IPS-20b (cell line): Measurements from ENCODE around the gene LCE4A.
"Not testable (repeated sequence)": the region's sequence is repeated elsewhere in the genome, so short reads cannot be mapped to it uniquely, and the experiment has no call there.

Source experiments
- H3K27ac ChIP-seq: one replicate; pipeline ENCODE4 v1.5.1; 2013; ENCODE audit warnings: low read length
- H3K27me3 ChIP-seq: 2 replicates; pipeline ENCODE4 v1.6.1; 2013; ENCODE audit warnings: mild to moderate bottlenecking, low read length, inconsistent platforms; ENCODE audit not compliant: insufficient read depth
- H3K36me3 ChIP-seq: 2 replicates; pipeline ENCODE4 v1.6.1; 2013; ENCODE audit warnings: low read depth, mild to moderate bottlenecking, inconsistent platforms, low read length, moderate library complexity; ENCODE audit not compliant: insufficient read depth
- H3K4me1 ChIP-seq: 2 replicates; pipeline ENCODE4 v1.6.1; 2013; ENCODE audit warnings: mild to moderate bottlenecking, control low read depth, inconsistent platforms, low read length, moderate library complexity; ENCODE audit not compliant: insufficient read depth
- H3K4me3 ChIP-seq: 2 replicates; pipeline ENCODE4 v1.5.1; 2013; ENCODE audit warnings: mild to moderate bottlenecking, low read length, inconsistent platforms
- H3K9ac ChIP-seq: 2 replicates; pipeline ENCODE4 v1.6.1; 2013; ENCODE audit warnings: low read depth, mild to moderate bottlenecking, inconsistent platforms, low read length, moderate library complexity
- H3K9me3 ChIP-seq: 2 replicates; pipeline ENCODE4 v1.6.1; 2013; ENCODE audit warnings: mild to moderate bottlenecking, low read depth, low read length, inconsistent platforms; ENCODE audit not compliant: insufficient read depth

Gene LCE4A, protein sequence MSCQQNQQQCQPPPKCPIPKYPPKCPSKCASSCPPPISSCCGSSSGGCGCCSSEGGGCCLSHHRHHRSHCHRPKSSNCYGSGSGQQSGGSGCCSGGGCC

DNA sequence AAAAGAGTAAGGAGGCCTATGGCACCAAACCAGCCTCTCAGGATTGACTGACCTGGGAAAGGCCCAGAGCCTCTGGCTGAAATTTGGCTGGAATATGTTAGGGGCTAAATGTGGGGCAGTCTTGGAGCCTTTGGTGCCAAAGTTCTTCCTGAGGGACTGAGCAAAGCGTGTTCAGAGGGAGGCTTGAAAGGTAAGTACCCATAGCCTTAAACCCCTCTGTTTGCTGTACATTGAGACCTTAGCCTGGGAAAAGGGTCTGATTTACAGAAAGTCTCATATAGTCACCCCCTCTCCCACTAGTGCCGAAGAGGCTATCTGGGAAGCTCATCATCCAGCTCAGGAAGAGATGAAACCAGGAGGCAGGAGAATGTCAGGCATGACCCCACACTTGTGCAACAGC, at the start of gene LCE4A:
Gene LCE4A (plus strand): TSS at position 301 of the 400 bp plus-strand sequence. CDS start 916 bp downstream, outside the sequence.
- Histone ChIP-seq H3K9ac (no peak within 1 kb of the TSS), H3K4me1 (no peaks in the 10 kb centered on the region), H3K27me3 (no peaks in the 10 kb centered on the region), H3K9me3 (peaks cover 76% of the 10 kb centered on the region), H3K36me3 (no peaks in the 10 kb centered on the region), H3K4me3 (no peak within 1 kb of the TSS), H3K27ac (no peak within 1 kb of the TSS)

DNA sequence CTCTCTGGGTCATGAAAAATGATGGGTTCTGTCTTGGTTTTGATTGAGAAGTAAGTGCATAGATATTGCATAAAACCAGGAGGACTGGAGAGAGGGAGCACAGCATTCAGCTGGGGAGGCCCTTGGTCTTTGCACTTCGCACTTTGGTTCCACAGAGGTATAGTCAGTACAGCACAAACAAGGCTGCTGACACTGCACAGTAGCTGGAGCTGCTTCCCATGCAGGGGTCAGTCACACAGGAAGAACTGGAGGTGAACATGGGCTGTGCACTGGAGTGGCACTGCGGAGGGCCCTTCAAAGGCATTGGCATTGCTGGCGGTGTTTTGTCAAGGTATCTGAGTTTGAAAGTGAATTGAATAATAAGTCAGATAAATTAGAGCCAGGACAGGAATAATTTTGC, 49.3 kb upstream of the LCE4A start:
- Histone ChIP-seq H3K9me3 (peaks cover 40% of the 10 kb centered on the region), H3K9ac (no peak overlapping the region), H3K27ac (no peak overlapping the region), H3K36me3 (no peaks in the 10 kb centered on the region), H3K4me3 (no peak overlapping the region), H3K4me1 (no peaks in the 10 kb centered on the region), H3K27me3 (no peaks in the 10 kb centered on the region)

DNA sequence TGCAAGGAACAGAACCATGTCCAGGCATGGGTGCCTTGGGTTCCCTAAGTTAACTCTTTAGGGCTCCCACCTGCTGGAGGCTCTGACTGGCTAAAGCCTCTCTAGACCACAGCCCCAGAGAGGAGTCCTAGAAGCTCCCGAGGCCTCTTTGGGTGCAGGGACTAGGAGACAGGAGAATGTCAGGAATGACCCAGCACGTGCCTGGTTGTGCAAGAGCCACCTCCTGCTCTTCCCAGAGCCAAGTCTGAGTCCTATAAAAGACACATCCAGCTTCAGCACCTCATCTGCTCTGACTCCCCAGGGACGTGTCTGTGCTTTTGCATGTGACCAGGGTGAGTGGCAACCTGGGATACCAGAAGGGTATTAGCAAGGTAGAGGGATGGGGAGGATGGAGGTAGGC, 44.9 kb upstream of the LCE4A start, which contains the start of gene LCE2D:
Gene LCE2D (plus strand): TSS at position 283 of the 400 bp plus-strand sequence. CDS start 726 bp downstream, outside the sequence.
- no peaks in the 10 kb centered on the region for H3K27me3 ChIP-seq
- H3K9me3 ChIP-seq: peaks cover 46% of the 10 kb centered on the region
- H3K4me3 ChIP-seq: no peak within 1 kb of the TSS
- H3K27ac ChIP-seq: no peak within 1 kb of the TSS
- no peaks in the 10 kb centered on the region for H3K4me1 ChIP-seq
- H3K9ac ChIP-seq: no peak within 1 kb of the TSS
- no peaks in the 10 kb centered on the region for H3K36me3 ChIP-seq

DNA sequence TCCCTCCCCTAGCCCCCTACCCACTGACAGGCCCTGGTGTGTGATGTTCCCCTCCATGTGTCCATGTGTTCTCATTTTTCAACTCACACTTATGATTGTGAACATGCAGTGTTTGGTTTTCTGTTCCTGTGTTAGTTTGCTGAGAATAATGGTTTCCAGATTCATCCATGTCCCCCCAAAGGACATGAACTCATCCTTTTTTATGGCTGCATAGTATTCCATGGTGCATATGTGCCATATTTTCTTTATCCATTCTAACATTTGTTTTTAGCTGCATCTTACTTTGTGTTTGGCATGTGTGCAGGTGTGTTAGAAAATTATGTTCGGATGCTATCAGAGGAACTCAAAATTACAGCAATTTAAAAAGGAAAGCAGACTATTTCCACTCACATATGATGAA, 41.8 kb upstream of the LCE4A start:
- not testable (repeated sequence) for H3K27me3 ChIP-seq, H3K9ac ChIP-seq, H3K36me3 ChIP-seq, H3K4me1 ChIP-seq, H3K27ac ChIP-seq, H3K4me3 ChIP-seq
- H3K9me3 ChIP-seq: peaks cover 54% of the 10 kb centered on the region

DNA sequence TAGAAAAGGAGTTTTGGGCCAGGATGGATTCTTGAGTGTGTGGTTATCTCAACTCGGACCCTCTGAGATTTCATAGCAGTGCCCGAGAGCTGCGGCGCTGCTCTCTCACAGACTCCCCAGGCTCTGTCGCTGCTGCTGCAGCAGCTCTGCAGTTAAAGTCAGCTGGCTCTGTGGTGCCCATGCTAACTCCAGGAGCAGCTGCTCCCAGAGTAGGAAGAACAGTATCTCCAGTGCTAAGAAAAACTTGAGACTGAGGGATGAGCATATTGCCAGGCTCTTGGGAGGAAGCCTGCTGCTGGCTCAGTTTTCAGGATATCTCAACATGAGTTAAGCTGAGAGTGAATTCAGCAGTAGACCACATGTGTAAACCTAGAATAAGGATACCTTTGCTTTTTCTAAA, 40.3 kb upstream of the LCE4A start:
- H3K36me3 ChIP-seq: no peaks in the 10 kb centered on the region
- H3K4me1 ChIP-seq: no peaks in the 10 kb centered on the region
- H3K4me3 ChIP-seq: no peak overlapping the region
- no peaks in the 10 kb centered on the region for H3K27me3 ChIP-seq
- peaks cover 53% of the 10 kb centered on the region for H3K9me3 ChIP-seq
- no peak overlapping the region for H3K27ac ChIP-seq
- H3K9ac ChIP-seq: no peak overlapping the region

DNA sequence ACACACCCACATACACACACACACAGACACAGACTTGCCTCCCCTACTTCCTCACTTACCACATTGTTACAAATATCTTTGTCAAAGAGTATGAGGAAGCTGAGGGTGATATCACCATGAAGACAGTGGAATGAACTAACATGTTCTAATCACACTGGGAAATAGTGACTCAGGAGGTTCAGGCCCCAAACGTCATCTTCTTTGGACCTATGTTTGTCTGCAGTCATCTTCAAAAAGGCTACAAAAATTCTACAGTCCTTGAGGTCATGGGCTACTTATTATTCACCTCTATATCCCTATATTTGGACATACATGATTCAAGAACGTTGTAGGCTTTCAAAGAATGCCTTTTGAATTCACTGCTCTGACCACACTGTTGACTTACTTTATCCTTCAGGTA, 34.9 kb upstream of the LCE4A start:
- no peak overlapping the region for H3K4me3 ChIP-seq
- no peak overlapping the region for H3K27ac ChIP-seq
- no peaks in the 10 kb centered on the region for H3K36me3 ChIP-seq
- no peaks in the 10 kb centered on the region for H3K27me3 ChIP-seq
- H3K4me1 ChIP-seq: no peaks in the 10 kb centered on the region
- H3K9ac ChIP-seq: no peak overlapping the region
- H3K9me3 ChIP-seq: peaks cover 49% of the 10 kb centered on the region

DNA sequence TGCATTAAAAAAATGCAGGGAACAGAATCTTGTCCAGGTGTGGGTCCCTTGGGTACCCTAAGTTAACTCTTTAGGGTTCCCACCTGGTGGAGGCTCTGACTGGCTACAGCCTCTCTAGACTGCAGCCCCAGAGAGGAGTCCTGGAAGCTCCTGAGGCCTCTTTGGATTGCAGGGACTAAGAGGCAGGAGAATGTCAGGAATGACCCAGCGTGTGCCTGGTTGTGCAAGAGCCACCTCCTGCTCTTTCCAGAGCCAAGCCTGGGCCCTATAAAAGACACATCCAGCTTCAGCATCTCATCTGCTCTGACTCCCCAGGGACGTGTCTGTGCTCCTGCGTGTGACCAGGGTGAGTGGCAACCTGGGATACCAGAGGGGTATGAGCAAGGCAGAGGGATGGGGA, 33.0 kb upstream of the LCE4A start, which contains the start of gene LCE2C:
Gene LCE2C (plus strand): TSS at position 297 of the 400 bp plus-strand sequence. CDS start 737 bp downstream, outside the sequence.
- H3K27me3 ChIP-seq, H3K27ac ChIP-seq, H3K36me3 ChIP-seq, H3K4me3 ChIP-seq, H3K4me1 ChIP-seq, H3K9ac ChIP-seq: not testable (repeated sequence)
- peaks cover 56% of the 10 kb centered on the region for H3K9me3 ChIP-seq

DNA sequence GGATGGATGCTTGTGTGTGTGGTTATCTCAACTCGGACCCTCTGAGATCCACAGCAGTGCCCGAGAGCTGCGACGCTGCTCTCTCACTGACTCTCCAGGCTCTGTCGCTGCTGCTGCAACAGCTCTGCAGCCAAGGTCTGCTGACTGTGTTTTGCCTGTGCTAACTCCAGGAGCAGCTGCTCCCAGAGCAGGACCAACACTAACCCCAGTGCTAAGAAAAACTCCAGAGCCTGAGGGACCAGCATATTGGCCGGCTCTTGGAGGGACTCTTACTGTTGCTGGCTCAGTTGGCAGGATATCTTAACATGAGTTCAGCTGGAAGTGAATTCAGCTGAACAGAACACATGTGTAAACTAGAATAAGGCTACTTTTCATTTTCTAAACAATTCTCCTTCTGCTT, 28.5 kb upstream of the LCE4A start:
- no peaks in the 10 kb centered on the region for H3K4me1 ChIP-seq
- H3K27me3 ChIP-seq: no peaks in the 10 kb centered on the region
- H3K27ac ChIP-seq: no peak overlapping the region
- peaks cover 65% of the 10 kb centered on the region for H3K9me3 ChIP-seq
- H3K4me3 ChIP-seq: no peak overlapping the region
- H3K36me3 ChIP-seq: no peaks in the 10 kb centered on the region
- no peak overlapping the region for H3K9ac ChIP-seq

DNA sequence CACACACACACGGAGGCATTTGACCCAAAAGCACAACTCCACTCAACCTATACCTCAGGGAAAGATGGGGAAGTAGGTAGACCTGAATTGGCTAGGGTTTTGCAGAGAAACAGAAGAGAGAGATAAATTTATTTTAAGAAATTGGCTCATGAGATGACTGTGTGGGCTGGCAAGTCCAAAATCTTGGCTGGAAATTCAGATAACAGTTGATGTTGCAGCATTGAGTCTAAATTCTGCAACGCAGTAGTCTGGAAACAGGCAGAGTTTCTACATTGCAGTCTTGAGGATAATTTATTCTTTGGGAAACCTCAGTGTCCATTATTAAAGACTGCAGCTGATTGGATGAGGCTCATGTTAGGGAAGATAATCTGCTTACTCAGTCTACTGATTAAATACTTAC, 26.3 kb upstream of the LCE4A start:
- Histone ChIP-seq H3K36me3 (no peaks in the 10 kb centered on the region), H3K4me1 (no peaks in the 10 kb centered on the region), H3K27ac (no peak overlapping the region), H3K27me3 (no peaks in the 10 kb centered on the region), H3K9me3 (peaks cover 78% of the 10 kb centered on the region), H3K4me3 (no peak overlapping the region), H3K9ac (no peak overlapping the region)

DNA sequence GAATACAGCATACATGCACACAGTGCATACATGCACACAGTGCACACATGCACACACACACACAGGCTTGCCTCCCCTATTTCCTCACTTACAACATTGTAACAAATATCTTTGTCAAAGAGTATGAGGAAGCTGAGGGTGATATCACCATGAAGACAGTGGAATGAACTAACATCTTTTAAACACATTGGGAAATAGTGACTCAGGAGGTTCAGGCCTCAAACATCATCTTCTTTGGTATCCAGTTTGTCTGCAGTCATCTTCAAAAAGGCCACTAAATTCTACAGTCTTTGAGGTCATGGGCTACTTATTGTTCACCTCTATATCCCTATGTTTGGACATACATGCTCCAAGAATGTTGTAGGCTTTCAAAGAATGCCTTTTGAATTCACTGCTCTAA, 24.1 kb upstream of the LCE4A start:
- Histone ChIP-seq H3K9me3 (peaks cover 82% of the 10 kb centered on the region), H3K27me3 (no peaks in the 10 kb centered on the region)

DNA sequence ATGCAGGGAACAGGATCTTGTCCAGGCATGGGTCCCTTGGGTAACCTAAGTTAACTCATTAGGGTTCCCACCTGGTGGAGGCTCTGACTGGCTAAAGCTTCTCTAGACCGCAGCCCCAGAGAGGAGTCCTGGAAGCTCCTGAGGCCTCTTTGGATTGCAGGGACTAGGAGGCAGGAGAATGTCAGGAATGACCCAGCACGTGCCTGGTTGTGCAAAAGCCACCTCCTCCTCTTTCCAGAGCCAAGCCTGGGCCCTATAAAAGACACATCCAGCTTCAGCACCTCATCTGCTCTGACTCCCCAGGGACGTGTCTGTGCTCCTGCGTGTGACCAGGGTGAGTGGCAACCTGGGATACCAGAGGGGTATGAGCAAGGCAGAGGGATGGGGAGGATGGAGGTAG, 22.1 kb upstream of the LCE4A start, which contains the start of gene LCE2B:
Gene LCE2B (plus strand): TSS at position 301 of the 400 bp plus-strand sequence. CDS start 721 bp downstream, outside the sequence.
- not testable (repeated sequence) for H3K27me3 ChIP-seq, H3K27ac ChIP-seq

More for the DNA sequence above, 24.1 kb upstream of the LCE4A start:
- Histone ChIP-seq H3K4me1 (no peaks in the 10 kb centered on the region), H3K9ac (no peak overlapping the region), H3K36me3 (no peaks in the 10 kb centered on the region), H3K27ac (no peak overlapping the region), H3K4me3 (no peak overlapping the region)

DNA sequence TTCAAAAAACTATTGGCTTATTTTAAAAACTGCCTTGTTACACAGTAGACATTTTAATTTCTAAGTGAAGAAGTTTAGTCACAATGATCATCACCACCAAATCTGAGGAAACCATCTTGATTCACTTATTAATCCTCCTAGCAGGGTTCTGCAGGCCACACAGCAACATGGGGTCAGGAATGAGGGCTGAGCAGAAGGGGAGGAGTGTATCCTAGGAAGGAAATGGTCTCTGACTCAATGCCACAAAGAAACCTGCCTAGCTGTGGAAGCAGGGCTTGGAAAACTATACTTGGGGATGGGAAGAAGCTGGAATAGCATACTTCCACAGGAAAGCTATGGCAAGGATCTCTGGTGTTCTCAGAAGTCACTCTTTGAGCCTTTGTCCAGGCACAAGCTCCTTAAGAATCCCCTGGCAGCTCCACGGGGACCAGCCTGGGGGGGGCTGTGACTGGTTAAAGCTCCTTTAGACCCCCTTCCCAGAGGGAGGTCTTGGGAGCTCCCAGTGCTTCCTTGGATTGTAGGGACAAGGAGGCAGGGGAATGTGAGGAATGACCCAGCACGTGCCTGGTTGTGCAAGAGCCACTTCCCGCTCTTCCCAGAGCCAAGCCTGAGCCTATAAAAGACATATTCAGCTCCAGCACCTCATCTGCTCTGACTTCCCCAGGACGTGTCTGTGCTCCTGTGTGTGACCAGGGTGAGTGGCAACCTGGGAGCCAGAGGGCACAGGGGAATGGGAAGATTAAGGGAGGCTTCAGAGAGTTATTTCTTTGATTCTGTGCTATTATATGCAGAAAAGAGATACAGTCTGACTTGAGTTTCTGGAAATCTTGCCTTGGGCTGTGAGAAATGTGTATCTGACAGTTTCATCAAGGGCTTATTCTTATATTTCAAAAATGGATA, 10.0 kb upstream of the LCE4A start, which contains the start of gene LCE2A:
Gene LCE2A (plus strand): TSS at position 645 of the 900 bp plus-strand sequence. CDS start 557 bp downstream, outside the sequence.
- no peak within 1 kb of the TSS for H3K27ac ChIP-seq
- no peaks in the 10 kb centered on the region for H3K4me1 ChIP-seq
- no peaks in the 10 kb centered on the region for H3K36me3 ChIP-seq
- H3K4me3 ChIP-seq: no peak within 1 kb of the TSS
- H3K9me3 ChIP-seq: peaks cover 47% of the 10 kb centered on the region
- H3K9ac ChIP-seq: no peak within 1 kb of the TSS
- no peaks in the 10 kb centered on the region for H3K27me3 ChIP-seq

More for the DNA sequence above, 22.1 kb upstream of the LCE4A start, which contains the start of gene LCE2B:
- peaks cover 74% of the 10 kb centered on the region for H3K9me3 ChIP-seq
- H3K36me3 ChIP-seq, H3K4me3 ChIP-seq, H3K9ac ChIP-seq, H3K4me1 ChIP-seq: not testable (repeated sequence)
